Measurements from ENCODE around the gene SORCS3. TPM values are rescaled to one million over a fixed set of nuclear protein-coding genes. Genes with fewer than 3 reads are reported as not detected.

Gene SORCS3
- total and polyA plus RNA-seq, 2 of the 4 experiments (the other 2 are of a cell fraction), result not detected

DNA sequence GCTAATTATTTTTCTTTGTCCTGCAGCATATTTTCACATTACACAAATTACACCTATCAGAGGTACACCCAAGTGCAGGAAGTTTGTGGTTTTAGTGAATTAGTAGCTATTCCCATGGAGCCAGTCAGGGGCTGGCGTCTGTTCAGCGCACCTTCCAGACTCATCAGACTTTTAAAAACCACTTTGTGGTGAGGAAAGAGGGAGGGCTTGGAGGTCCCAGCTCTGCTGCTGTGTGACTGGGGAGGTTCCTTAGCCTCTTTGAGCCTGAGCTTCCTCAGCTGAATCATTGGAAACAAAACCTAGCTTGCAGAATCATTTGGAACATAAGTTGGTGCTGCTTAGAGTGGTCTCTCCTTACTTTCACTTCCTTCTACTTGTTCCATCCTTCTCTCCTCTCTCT is 175.4 kb downstream of the SORCS3 start:
- no peak overlapping the region for H3K4me2 ChIP-seq (ENCODE audit: low read depth, low read length)
- no peak overlapping the region for H2BK20ac ChIP-seq (ENCODE audit: low read depth, low read length)
- H2AFZ ChIP-seq (replicated peaks; ENCODE audit: low read length, poor library complexity), result no peak overlapping the region
- H3K9me3 ChIP-seq (ENCODE audit: control insufficient read depth, insufficient read depth, low read length), result peaks cover 16% of the 10 kb centered on the region
- H3K18ac ChIP-seq (ENCODE audit: low read depth, low read length), result no peak overlapping the region
- H3K27me3 ChIP-seq (ENCODE audit: control insufficient read depth, insufficient read depth, low read length), result no peaks in the 10 kb centered on the region
- TF ChIP-seq CEBPB (IDR thresholded peaks at IDR 0.05; ENCODE audit: low read depth, low read length) (no peak), MAFK (IDR thresholded peaks at IDR 0.05; ENCODE audit: low read depth, low read length) (no peak), SMC3 (IDR thresholded peaks at IDR 0.05; ENCODE audit: low read depth, low read length) (no peak), RCOR1 (IDR thresholded peaks at IDR 0.05; ENCODE audit: insufficient replicate concordance, low read length) (no peak), MAZ (IDR thresholded peaks at IDR 0.05; ENCODE audit: borderline replicate concordance, low read depth, low read length) (no peak), BHLHE40 (IDR thresholded peaks at IDR 0.05; ENCODE audit: low read depth, low read length) (no peak), POLR2A (IDR thresholded peaks at IDR 0.05; ENCODE audit: low read depth, low read length) (no peak), NFE2L2 (IDR thresholded peaks at IDR 0.05; ENCODE audit: low read depth, low read length) (no peak), RAD21 (IDR thresholded peaks at IDR 0.05; ENCODE audit: low read length) (no peak), USF2 (IDR thresholded peaks at IDR 0.05; ENCODE audit: low read depth, low read length) (no peak), RFX5 (IDR thresholded peaks at IDR 0.05; ENCODE audit: low read depth, low read length) (no peak), MXI1 (IDR thresholded peaks at IDR 0.05; ENCODE audit: borderline replicate concordance, low read depth, low read length) (no peak), FOS (IDR thresholded peaks at IDR 0.05; ENCODE audit: low read depth, low read length) (no peak), CHD1 (IDR thresholded peaks at IDR 0.05; ENCODE audit: low read depth, low read length) (no peak)
- TF ChIP-seq, protein P1, sequence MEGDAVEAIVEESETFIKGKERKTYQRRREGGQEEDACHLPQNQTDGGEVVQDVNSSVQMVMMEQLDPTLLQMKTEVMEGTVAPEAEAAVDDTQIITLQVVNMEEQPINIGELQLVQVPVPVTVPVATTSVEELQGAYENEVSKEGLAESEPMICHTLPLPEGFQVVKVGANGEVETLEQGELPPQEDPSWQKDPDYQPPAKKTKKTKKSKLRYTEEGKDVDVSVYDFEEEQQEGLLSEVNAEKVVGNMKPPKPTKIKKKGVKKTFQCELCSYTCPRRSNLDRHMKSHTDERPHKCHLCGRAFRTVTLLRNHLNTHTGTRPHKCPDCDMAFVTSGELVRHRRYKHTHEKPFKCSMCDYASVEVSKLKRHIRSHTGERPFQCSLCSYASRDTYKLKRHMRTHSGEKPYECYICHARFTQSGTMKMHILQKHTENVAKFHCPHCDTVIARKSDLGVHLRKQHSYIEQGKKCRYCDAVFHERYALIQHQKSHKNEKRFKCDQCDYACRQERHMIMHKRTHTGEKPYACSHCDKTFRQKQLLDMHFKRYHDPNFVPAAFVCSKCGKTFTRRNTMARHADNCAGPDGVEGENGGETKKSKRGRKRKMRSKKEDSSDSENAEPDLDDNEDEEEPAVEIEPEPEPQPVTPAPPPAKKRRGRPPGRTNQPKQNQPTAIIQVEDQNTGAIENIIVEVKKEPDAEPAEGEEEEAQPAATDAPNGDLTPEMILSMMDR (conservative IDR thresholded peaks at IDR 0.05; ENCODE audit: low read depth, low read length), result no peak
- TF ChIP-seq, protein P2, sequence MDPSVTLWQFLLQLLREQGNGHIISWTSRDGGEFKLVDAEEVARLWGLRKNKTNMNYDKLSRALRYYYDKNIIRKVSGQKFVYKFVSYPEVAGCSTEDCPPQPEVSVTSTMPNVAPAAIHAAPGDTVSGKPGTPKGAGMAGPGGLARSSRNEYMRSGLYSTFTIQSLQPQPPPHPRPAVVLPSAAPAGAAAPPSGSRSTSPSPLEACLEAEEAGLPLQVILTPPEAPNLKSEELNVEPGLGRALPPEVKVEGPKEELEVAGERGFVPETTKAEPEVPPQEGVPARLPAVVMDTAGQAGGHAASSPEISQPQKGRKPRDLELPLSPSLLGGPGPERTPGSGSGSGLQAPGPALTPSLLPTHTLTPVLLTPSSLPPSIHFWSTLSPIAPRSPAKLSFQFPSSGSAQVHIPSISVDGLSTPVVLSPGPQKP (IDR thresholded peaks at IDR 0.05; ENCODE audit: borderline replicate concordance, low read depth, low read length), result no peak
- no CpG with 5 or more reads among the region's 2 CpGs for WGBS, 2 experiments (ENCODE audit: extremely low coverage in 2 of 2, insufficient read length in 1 of 2)
- H2AK9ac ChIP-seq (replicated peaks; ENCODE audit: low read depth, low read length, poor library complexity), result no peak overlapping the region
- DNase-seq (no peak), ATAC-seq (ENCODE audit: low read depth) (no peak)
- no peak overlapping the region for H3K23ac ChIP-seq (ENCODE audit: low read depth, low read length)
- no TSS peak for BruUV-seq (replicated peaks)
- H3K14ac ChIP-seq (replicated peaks; ENCODE audit: low read depth, low read length), result no peak overlapping the region
- H3K36me3 ChIP-seq (ENCODE audit: control insufficient read depth, insufficient read depth, low read length), result no peaks in the 10 kb centered on the region
- H3K4ac ChIP-seq (ENCODE audit: low read depth, low read length), result no peak overlapping the region
- H2AK5ac ChIP-seq (ENCODE audit: low read depth, low read length), result no peak overlapping the region
- no peak overlapping the region for H3K9ac ChIP-seq (ENCODE audit: low read depth, low read length)
- no peak overlapping the region for H2BK15ac ChIP-seq (ENCODE audit: low read depth, low read length)
- H4K5ac ChIP-seq (ENCODE audit: low read depth, low read length), result no peak overlapping the region
- no peak overlapping the region for H4K8ac ChIP-seq (ENCODE audit: low read depth in 2 of 2, low read length in 2 of 2)
- intact Hi-C loops (cut with micrococcal nuclease), result no loop called here
- no peak overlapping the region for H3K4me3 ChIP-seq (ENCODE audit: insufficient read depth, low read depth, low read length)
- no peaks in the 10 kb centered on the region for H4K20me1 ChIP-seq (ENCODE audit: insufficient read depth, low read length)
- dilution Hi-C loops (cut with HindIII; ENCODE audit: low sequenced_read_pairs, unreplicated experiment), result no loop called here
- ChIA-PET CTCF (no interaction called here), POLR2A (ENCODE audit: unreplicated experiment) (no interaction called here)
- in situ Hi-C loops (cut with MboI; ENCODE audit: low sequenced_read_pairs), result no loop called here
- no peaks in the 10 kb centered on the region for H3K4me1 ChIP-seq (ENCODE audit: control insufficient read depth, insufficient read depth, low read length)
- no peak overlapping the region for H2BK120ac ChIP-seq (ENCODE audit: low read depth, low read length)
- no peaks in the 10 kb centered on the region for H3K79me1 ChIP-seq (ENCODE audit: low read depth in 1 of 2, low read length in 2 of 2)
- no peak overlapping the region for H3K56ac ChIP-seq (ENCODE audit: extremely low read depth, insufficient read depth, low read length)
- no peak overlapping the region for H3K27ac ChIP-seq (ENCODE audit: insufficient read depth, low read length)
- H3K9me1 ChIP-seq (ENCODE audit: insufficient read depth, low read length), result no peaks in the 10 kb centered on the region
- H4K91ac ChIP-seq (ENCODE audit: insufficient read depth, low read depth, low read length), result no peak overlapping the region
- no peak overlapping the region for H2BK5ac ChIP-seq (ENCODE audit: low read depth, low read length, poor library complexity, severe bottlenecking)

Measured in IMR-90 (cell line).